OCI-LY7 (cell line): ENCODE measurements around the gene KLHL3. TPM values are rescaled to one million over a fixed set of nuclear protein-coding genes. Genes with fewer than 3 reads are reported as not detected.
A peak's percentile ranks its signal among the peaks of the same experiment; 100 is the strongest.

ENCODE experiments used
- BruUV-seq: library from RNA; stranded (reverse); fragments of 400-500 nt; replicated peaks from 2 replicates; lab custom pipeline; 2021; lab: Mats Ljungman, UMichigan
- CTCF ChIA-PET: fragments of 300-600 bp; sonication (Branson Sonifier 250); formaldehyde crosslinking; loops from one replicate; lab custom pipeline; 2022; ENCODE audit warnings: antibody characterized with exemption; ENCODE audit not compliant: unreplicated experiment; lab: Charles Lee
- POLR2A ChIA-PET: fragments of 300-600 bp; sonication (Branson Sonifier 250); formaldehyde crosslinking; loops from one replicate; lab custom pipeline; 2022; ENCODE audit warnings: antibody characterized with exemption; lab: Charles Lee
- DNase-seq: peaks from one replicate; pipeline ENCODE4 v3.0.0-alpha.2; 2015; ENCODE audit warnings: low spot score
- H2AFZ ChIP-seq: fragments of 200-600 bp; sonication (generic), shearing (Covaris generic); 2 replicates; pipeline ENCODE4 v1.6.1; 2014; ENCODE audit warnings: mild to moderate bottlenecking, antibody characterized with exemption, low read length, moderate library complexity
- H3K27ac ChIP-seq: fragments of 200-600 bp; sonication (generic); 2 replicates; pipeline ENCODE4 v1.5.1; 2014; ENCODE audit warnings: mixed run types, low read depth, mild to moderate bottlenecking, moderate library complexity, low read length, inconsistent platforms; ENCODE audit not compliant: poor library complexity, severe bottlenecking
- H3K36me3 ChIP-seq: fragments of 200-600 bp; sonication (generic); 2 replicates; pipeline ENCODE4 v1.6.1; 2014; ENCODE audit warnings: mild to moderate bottlenecking, antibody characterized with exemption, low read length, moderate library complexity, mixed read lengths; ENCODE audit not compliant: insufficient read depth
- H3K4me1 ChIP-seq: fragments of 200-600 bp; sonication (generic); 2 replicates; pipeline ENCODE4 v1.5.1; 2014; ENCODE audit warnings: mild to moderate bottlenecking, low read length; ENCODE audit not compliant: insufficient read depth, poor library complexity, severe bottlenecking
- H3K4me2 ChIP-seq: fragments of 200-600 bp; sonication (generic); 2 replicates; pipeline ENCODE4 v1.6.1; 2014; ENCODE audit warnings: mild to moderate bottlenecking, low read length
- H3K4me3 ChIP-seq: fragments of 200-600 bp; sonication (generic); 2 replicates; pipeline ENCODE4 v1.5.1; 2014; ENCODE audit warnings: mild to moderate bottlenecking, low read depth, low read length; ENCODE audit not compliant: poor library complexity, severe bottlenecking
- H3K79me2 ChIP-seq: fragments of 200-600 bp; sonication (generic); 2 replicates; pipeline ENCODE4 v1.6.1; 2016; ENCODE audit warnings: low read depth, mild to moderate bottlenecking, low read length, moderate library complexity, mixed read lengths; ENCODE audit not compliant: insufficient read depth
- H3K9me2 ChIP-seq: fragments of 200-600 bp; sonication (generic); 2 replicates; pipeline ENCODE4 v1.6.1; 2016; ENCODE audit warnings: mild to moderate bottlenecking, low read length, mixed read lengths; ENCODE audit not compliant: insufficient read depth
- H3K9me3 ChIP-seq: fragments of 200-600 bp; sonication (generic); 2 replicates; pipeline ENCODE4 v1.6.1; 2014; ENCODE audit warnings: mild to moderate bottlenecking, mixed run types, low read length, mixed read lengths
- H4K20me1 ChIP-seq: fragments of 200-600 bp; sonication (generic); 2 replicates; pipeline ENCODE4 v1.6.1; 2014; ENCODE audit warnings: mild to moderate bottlenecking, antibody characterized with exemption, low read length, moderate library complexity, mixed read lengths; ENCODE audit not compliant: insufficient read depth
- CTCF ChIP-seq: fragments of 200-600 bp; sonication (generic); conservative IDR thresholded peaks from 2 replicates; pipeline ENCODE4 v1.5.1; 2014; ENCODE audit warnings: mild to moderate bottlenecking, antibody characterized with exemption, low read length, moderate library complexity, mixed read lengths
- EZH2phosphoT487 ChIP-seq: fragments of 200-600 bp; sonication (generic); IDR thresholded peaks from 2 replicates; pipeline ENCODE4 v1.6.1; 2018; ENCODE audit warnings: low read depth, borderline replicate concordance, mild to moderate bottlenecking, mixed run types, antibody characterized with exemption, low read length, moderate library complexity, mixed read lengths
- intact Hi-C: fragments of 100-400 bp; cut with micrococcal nuclease; formaldehyde crosslinking; loops from one replicate; pipeline ENCODE4 v1.10.0; 2022; ENCODE audit not compliant: unreplicated experiment
- total RNA-seq, 2 experiments: library from RNA; depleted of rRNA in 1 of 2; stranded (reverse); fragments of >200 nt in 1 of 2; shearing (Covaris generic) in 1 of 2; gene quantifications; 2 replicates each; pipeline ENCODE4 v1.2.3, GENCODE V29; 2014 to 2022

The KLHL3 gene
- total RNA-seq, 2 experiments from 2014 or later, result 0.28 to 6.2 TPM

- TF ChIP-seq CTCF (peak; percentile 32; the same call in 1 of the 2 replicates), EZH2phosphoT487 (no peak)
- H3K4me3 ChIP-seq, result peak overlapping the region; percentile 99
- H3K4me2 ChIP-seq, result peak overlapping the region; percentile 57
- intact Hi-C loops, result loop anchor here (5.0 to 10.0 kb wide), 2 partner anchors 678 to 1590 kb away; no protein-coding TSS in a partner anchor
- H3K27ac ChIP-seq, result peak overlapping the region; percentile 72
- TSS peak; percentile 86 for BruUV-seq
- H3K9me3 ChIP-seq, result 0 out of 2 replicates have a peak, but pooled peaks cover 6% of the 10 kb centered on the region
- H2AFZ ChIP-seq, result peak overlapping the region; percentile 70
- no peaks in the 10 kb centered on the region for H3K9me2 ChIP-seq
- H3K4me1 ChIP-seq, result peaks cover 23% of the 10 kb centered on the region
- DNase-seq, result no peak
- peaks cover 39% of the 10 kb centered on the region for H3K36me3 ChIP-seq
- peaks cover 30% of the 10 kb centered on the region for H4K20me1 ChIP-seq
- CTCF ChIA-PET, result no interaction called here
- peaks cover 40% of the 10 kb centered on the region for H3K79me2 ChIP-seq
- POLR2A ChIA-PET, result interaction anchor here (0.7 to 1.1 kb wide), 3 partner anchors 10 to 36 kb away, joined by 3 to 6 read pairs (median 3); no protein-coding TSS in a partner anchor
Measured at GRCh38 chr5:137754961-137755762, 19.3 kb upstream of the KLHL3 start.

DNA sequence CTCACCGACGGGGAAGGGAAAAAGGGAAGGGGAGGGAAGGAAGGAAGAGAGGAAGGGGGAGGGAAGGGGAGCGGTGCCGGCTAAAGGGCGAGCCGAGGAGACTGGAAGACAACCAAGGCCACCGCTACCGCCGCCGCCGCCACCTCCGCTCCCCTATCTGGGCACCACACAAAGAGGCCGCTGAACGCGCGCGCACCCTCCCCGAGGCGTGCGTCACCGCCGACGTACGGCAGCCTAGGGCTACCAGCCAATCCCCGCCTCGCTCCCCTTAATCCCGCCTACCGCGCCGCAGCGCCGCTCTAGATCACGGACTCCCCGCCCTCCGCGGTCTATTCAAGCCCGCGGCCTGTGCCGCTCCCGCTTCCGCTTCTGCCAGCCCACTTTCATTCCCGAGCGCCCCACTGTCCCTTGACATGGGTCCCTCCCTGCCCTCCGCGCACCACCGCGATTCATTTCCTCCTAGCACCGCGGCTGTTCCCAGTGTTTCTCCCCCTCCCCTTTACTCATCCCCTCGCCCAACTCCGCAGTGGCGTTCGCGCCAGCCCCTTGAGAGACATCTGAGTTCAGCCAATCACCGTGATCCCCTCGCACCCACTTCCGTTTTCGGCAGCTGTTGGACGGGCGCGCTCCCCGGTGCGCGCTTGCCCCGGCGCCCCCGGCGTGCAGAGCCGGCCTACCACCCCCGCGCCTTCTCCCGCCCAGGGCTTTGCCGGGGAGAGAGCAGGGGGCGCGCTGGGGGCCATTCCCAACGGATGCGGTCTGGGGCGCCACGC lies 18.5 kb upstream of the KLHL3 start, which contains the start of gene HNRNPA0:
Gene HNRNPA0 (minus strand): TSS at position 176 of the 773 bp plus-strand sequence. CDS start 297 bp downstream, outside the sequence.
- Histone ChIP-seq H3K79me2 (peaks cover 48% of the 10 kb centered on the region), H3K4me2 (peak within 1 kb of the TSS; percentile 75), H3K36me3 (peaks cover 47% of the 10 kb centered on the region), H2AFZ (peak within 1 kb of the TSS; percentile 70), H3K9me3 (0 out of 2 replicates have a peak, but pooled peaks cover 6% of the 10 kb centered on the region), H3K4me3 (peak within 1 kb of the TSS; percentile 99), H3K9me2 (no peaks in the 10 kb centered on the region), H4K20me1 (peaks cover 38% of the 10 kb centered on the region), H3K4me1 (peaks cover 23% of the 10 kb centered on the region), H3K27ac (peak within 1 kb of the TSS; percentile 72)
- peak; percentile 98 for DNase-seq
- no TSS peak for BruUV-seq
- ChIA-PET CTCF (interaction anchor here (0.6 kb wide), 1 partner anchor 41 kb away, joined by 5 read pairs; no protein-coding TSS in a partner anchor), POLR2A (interaction anchor here (0.7 to 1.5 kb wide), 4 partner anchors 12 to 694 kb away, joined by 3 to 5 read pairs (median 4); no protein-coding TSS in a partner anchor)
- TF ChIP-seq EZH2phosphoT487, result no peak
- TF ChIP-seq CTCF, result no peak
- intact Hi-C loops, result loop anchor here (5.0 to 10.0 kb wide), 2 partner anchors 677 to 1590 kb away; no protein-coding TSS in a partner anchor
